Progenitor cell of endocrine pancreas (in vitro differentiated cells): Measurements from ENCODE around the gene ZNF26. TPM values are rescaled to one million over a fixed set of nuclear protein-coding genes. Genes with fewer than 3 reads are reported as not detected.
"Not testable (repeated sequence)": the region's sequence is repeated elsewhere in the genome, so short reads cannot be mapped to it uniquely, and the experiment has no call there.

Experiments used
- DNase-seq: peaks from one replicate; pipeline ENCODE4 v3.0.0; 2021; ENCODE audit warnings: low spot score; ENCODE audit not compliant: unreplicated experiment
- H3K27ac Mint-ChIP-seq: 2 replicates; pipeline ENCODE4 v1.8.0; 2021; ENCODE audit warnings: mild to moderate bottlenecking, moderate library complexity, mixed read lengths
- H3K27me3 Mint-ChIP-seq: 2 replicates; pipeline ENCODE4 v1.8.0; 2021; ENCODE audit warnings: mixed read lengths
- H3K36me3 Mint-ChIP-seq: 2 replicates; pipeline ENCODE4 v1.8.0; 2022; ENCODE audit warnings: mixed read lengths; ENCODE audit not compliant: insufficient read depth
- H3K4me1 Mint-ChIP-seq: 2 replicates; pipeline ENCODE4 v1.8.0; 2021; ENCODE audit warnings: low read depth, mixed read lengths
- H3K4me3 Mint-ChIP-seq: 2 replicates; pipeline ENCODE4 v1.8.0; 2021; ENCODE audit warnings: low read depth, mild to moderate bottlenecking, moderate library complexity, mixed read lengths
- H3K9me3 Mint-ChIP-seq: 2 replicates; pipeline ENCODE4 v1.8.0; 2021; ENCODE audit warnings: low read depth, mixed read lengths
- long read RNA-seq: library from polyadenylated mRNA; unstranded; transcript quantifications from one replicate; pipeline ENCODE4 v2.0.0, GENCODE V29; 2020
- total RNA-seq: library from RNA; stranded (reverse); gene quantifications from 2 replicates; pipeline ENCODE4 v1.2.1, GENCODE V29; 2021
- TF ChIP-seq, protein P1 (sequence below): fragments of 200-600 bp; sonication (generic); IDR thresholded peaks from one replicate; pipeline ENCODE4 v1.5.0; 2021; ENCODE audit warnings: antibody characterized with exemption, mild to moderate bottlenecking; ENCODE audit not compliant: unreplicated experiment

The ZNF26 gene, protein sequence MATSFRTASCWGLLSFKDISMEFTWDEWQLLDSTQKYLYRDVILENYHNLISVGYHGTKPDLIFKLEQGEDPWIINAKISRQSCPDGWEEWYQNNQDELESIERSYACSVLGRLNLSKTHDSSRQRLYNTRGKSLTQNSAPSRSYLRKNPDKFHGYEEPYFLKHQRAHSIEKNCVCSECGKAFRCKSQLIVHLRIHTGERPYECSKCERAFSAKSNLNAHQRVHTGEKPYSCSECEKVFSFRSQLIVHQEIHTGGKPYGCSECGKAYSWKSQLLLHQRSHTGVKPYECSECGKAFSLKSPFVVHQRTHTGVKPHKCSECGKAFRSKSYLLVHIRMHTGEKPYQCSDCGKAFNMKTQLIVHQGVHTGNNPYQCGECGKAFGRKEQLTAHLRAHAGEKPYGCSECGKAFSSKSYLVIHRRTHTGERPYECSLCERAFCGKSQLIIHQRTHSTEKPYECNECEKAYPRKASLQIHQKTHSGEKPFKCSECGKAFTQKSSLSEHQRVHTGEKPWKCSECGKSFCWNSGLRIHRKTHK
- 12.9 and 13.4 TPM in 2 replicates for total RNA-seq
- long read RNA-seq, full-length matches to known transcripts = 9 of 25 reads
- long read RNA-seq, partial matches to known transcripts = 5 of 25 reads
- long read RNA-seq, other reads (novel, unspliced or antisense) = 11 of 25 reads

DNA sequence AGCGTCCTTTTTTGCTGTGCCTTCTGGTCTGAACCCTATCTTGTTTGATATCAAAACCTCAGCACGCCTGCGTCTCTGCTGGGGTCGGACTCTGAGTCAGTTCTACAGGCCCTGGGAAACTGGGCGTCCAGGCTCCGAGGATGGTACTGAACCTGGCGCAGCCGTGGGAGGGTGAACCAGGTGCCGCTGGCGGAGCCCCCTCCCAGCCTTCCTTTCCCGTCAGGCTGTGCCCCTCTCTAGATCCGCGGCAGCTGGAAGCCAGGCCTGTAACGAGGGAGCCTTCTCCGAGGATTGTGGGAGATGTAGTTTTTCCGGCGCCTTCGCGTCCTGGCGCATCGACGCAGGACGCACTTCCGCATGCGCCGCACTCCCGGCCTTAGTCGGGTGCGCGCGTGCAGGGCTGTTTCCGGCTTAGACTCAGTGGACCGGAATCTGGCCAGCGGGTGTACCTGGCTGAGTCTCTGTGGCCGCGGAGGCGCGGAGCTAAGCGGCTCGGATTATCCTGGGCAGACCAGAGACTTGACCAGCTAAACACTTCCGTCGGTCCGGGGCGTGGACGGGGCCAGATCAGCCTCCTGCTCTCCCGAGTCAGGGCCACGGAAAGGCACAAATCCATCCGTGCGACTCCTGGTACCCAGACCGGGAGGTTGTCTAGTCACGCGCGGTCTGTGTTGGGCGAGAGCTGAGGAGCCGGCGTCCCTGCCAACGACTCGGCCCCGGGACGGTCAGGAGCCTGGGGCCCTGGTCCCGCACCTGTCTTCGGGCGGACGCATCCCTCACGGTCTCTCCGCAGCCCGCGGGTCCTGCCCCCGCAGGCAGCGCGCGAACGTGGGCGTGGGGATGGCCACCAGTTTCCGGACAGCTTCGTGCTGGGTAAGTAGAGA lies at the start of gene ZNF26:
TSS of gene ZNF26 (plus strand) at position 367 of the 884 bp plus-strand sequence. CDS start at position 841, 474 bp downstream.
- H3K9me3 Mint-ChIP-seq = peaks cover 43% of the 10 kb centered on the region

DNA sequence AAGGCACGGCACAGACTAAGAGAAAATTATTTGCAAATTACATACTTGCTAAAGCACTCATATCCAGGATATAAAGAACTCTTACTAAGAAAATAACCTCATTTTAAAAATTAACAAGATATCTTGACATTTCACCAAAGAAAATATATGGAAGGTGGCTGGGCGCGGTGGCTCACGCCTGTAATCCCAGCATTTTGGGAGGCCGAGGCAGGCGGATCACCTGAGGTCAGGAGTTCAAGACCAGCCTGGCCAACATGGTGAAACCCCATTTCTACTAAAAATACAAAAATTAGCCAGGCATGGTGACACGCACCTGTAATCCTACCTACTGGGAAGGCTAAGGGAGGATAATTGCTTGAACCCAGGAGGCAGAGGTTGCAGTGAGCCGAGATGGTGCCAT lies 49.2 kb upstream of the ZNF26 start:
- Mint-ChIP-seq H3K9me3 (peaks cover 56% of the 10 kb centered on the region), H3K36me3 (peaks cover 70% of the 10 kb centered on the region)
- not testable (repeated sequence) for H3K27ac Mint-ChIP-seq, H3K27me3 Mint-ChIP-seq, DNase-seq, H3K4me3 Mint-ChIP-seq, H3K4me1 Mint-ChIP-seq

More for the DNA sequence above, at the start of gene ZNF26:
- TF ChIP-seq, protein P1, sequence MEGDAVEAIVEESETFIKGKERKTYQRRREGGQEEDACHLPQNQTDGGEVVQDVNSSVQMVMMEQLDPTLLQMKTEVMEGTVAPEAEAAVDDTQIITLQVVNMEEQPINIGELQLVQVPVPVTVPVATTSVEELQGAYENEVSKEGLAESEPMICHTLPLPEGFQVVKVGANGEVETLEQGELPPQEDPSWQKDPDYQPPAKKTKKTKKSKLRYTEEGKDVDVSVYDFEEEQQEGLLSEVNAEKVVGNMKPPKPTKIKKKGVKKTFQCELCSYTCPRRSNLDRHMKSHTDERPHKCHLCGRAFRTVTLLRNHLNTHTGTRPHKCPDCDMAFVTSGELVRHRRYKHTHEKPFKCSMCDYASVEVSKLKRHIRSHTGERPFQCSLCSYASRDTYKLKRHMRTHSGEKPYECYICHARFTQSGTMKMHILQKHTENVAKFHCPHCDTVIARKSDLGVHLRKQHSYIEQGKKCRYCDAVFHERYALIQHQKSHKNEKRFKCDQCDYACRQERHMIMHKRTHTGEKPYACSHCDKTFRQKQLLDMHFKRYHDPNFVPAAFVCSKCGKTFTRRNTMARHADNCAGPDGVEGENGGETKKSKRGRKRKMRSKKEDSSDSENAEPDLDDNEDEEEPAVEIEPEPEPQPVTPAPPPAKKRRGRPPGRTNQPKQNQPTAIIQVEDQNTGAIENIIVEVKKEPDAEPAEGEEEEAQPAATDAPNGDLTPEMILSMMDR = no peak
- peak; percentile 72 for DNase-seq
- Mint-ChIP-seq H3K4me1 (peaks cover 11% of the 10 kb centered on the region), H3K4me3 (peak within 1 kb of the TSS; percentile 91), H3K27ac (peak within 1 kb of the TSS; percentile 98), H3K36me3 (peaks cover 41% of the 10 kb centered on the region), H3K27me3 (no peaks in the 10 kb centered on the region)

DNA sequence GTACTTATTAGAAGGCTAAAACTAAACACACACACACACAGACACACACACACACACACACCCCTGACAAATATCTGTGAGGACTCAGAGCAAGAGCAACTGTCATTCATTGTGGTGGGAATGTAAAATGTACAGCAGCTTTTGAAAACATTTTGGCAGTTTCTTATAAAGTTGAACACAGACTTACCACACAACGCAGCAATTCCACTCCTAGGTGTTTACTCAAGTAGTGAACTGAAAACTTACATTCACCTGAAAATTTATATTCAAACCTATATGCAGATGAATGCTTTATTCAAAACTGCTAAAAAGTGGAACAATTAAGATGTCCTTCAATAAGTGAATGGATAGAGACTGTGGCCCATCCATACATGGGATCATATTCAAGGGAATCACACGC lies 48.7 kb upstream of the ZNF26 start:
- no peaks in the 10 kb centered on the region for H3K4me1 Mint-ChIP-seq

DNA sequence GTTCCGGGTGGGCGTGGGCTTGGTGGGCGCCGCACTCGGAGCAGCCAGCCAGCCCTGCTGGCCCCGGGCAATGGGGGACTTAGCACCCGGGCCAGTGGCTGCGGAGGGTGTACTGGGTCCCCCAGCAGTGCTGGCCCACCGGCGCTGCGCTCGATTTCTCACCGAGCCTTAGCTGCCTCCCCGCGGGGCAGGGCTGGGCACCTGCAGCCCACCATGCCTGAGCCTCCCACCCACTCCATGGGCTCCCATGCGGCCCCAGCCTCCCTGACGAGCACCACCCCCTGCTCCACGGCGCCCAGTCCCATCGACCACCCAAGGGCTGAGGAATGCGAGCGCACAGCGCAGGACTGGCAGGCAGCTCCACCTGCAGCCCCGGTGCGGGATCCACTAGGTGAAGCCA lies 47.4 kb upstream of the ZNF26 start:
- H3K36me3 Mint-ChIP-seq = peaks cover 72% of the 10 kb centered on the region
- not testable (repeated sequence) for H3K4me3 Mint-ChIP-seq, DNase-seq, H3K4me1 Mint-ChIP-seq, H3K27ac Mint-ChIP-seq, H3K27me3 Mint-ChIP-seq
- H3K9me3 Mint-ChIP-seq = peaks cover 46% of the 10 kb centered on the region

More for the DNA sequence above, 48.7 kb upstream of the ZNF26 start:
- Mint-ChIP-seq H3K27me3 (no peaks in the 10 kb centered on the region), H3K36me3 (peaks cover 70% of the 10 kb centered on the region), H3K27ac (no peak overlapping the region), H3K4me3 (no peak overlapping the region), H3K9me3 (peaks cover 54% of the 10 kb centered on the region)
- TF ChIP-seq, protein P1 = no peak
- DNase-seq = no peak

DNA sequence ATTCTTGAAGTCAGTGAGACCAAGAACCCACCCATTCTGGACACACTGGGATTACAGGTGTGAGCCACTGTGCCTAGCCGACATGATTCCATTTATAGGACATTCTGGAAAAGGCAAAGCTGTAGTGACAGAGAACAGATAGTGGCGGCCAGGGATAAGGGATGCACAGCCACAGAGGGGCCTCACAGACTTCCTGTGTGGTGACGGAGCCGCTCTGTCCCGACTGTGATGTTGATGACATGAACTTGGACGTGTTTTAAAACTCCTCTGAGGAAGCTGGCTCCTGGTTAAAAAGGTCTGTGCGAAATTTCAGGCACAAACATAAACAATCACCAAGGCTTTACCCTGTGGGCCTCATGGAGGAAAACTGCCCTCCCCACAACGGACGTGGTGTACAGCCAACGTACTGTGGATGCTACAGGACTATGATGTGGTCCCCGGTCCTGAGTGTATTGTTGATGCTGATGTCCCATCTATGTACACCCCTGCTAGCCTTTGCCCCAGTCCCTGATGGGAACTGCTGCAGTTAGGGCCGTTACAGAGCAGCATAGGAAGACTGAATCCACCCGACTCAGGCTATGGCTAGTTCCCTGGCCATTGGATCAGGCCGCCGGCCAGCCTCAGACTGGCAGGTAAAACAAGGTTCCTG lies 46.0 kb upstream of the ZNF26 start:
- no peak overlapping the region for H3K4me3 Mint-ChIP-seq
- H3K27me3 Mint-ChIP-seq = no peaks in the 10 kb centered on the region
- no peak overlapping the region for H3K27ac Mint-ChIP-seq
- peaks cover 72% of the 10 kb centered on the region for H3K36me3 Mint-ChIP-seq
- TF ChIP-seq, protein P1 = no peak
- no peak for DNase-seq
- no peaks in the 10 kb centered on the region for H3K4me1 Mint-ChIP-seq
- H3K9me3 Mint-ChIP-seq = peaks cover 44% of the 10 kb centered on the region
